Measurements from ENCODE around the gene PDE4D.
"Not testable (repeated sequence)": the region's sequence is repeated elsewhere in the genome, so short reads cannot be mapped to it uniquely, and the experiment has no call there.

The PDE4D gene

GRCh38 chr5:59416026-59416425 lies 477.5 kb downstream of the PDE4D start:
- no peak for DNase-seq (ENCODE audit: low read depth)
- TF ChIP-seq CTCF (conservative IDR thresholded peaks at IDR 0.05; ENCODE audit: control insufficient read depth, insufficient read depth, low read depth, low read length), result no peak
- no peak overlapping the region for H3K4me3 ChIP-seq (ENCODE audit: control insufficient read depth, low read depth, low read length)

- no peak overlapping the region for H3K4me3 ChIP-seq (ENCODE audit: control insufficient read depth, low read depth, low read length)
- no peak for TF ChIP-seq CTCF (conservative IDR thresholded peaks at IDR 0.05; ENCODE audit: control insufficient read depth, insufficient read depth, low read depth, low read length)
- no peak for DNase-seq (ENCODE audit: low read depth)
Measured at GRCh38 chr5:59412428-59412827, 481.1 kb downstream of the PDE4D start.

- not testable (repeated sequence) for DNase-seq (ENCODE audit: low read depth); H3K4me3 ChIP-seq (ENCODE audit: control insufficient read depth, low read depth, low read length)
Measured at GRCh38 chr5:59408997-59409396, 484.5 kb downstream of the PDE4D start.

GRCh38 chr5:59407967-59408366 lies 485.6 kb downstream of the PDE4D start:
- TF ChIP-seq CTCF (conservative IDR thresholded peaks at IDR 0.05; ENCODE audit: control insufficient read depth, insufficient read depth, low read depth, low read length), result no peak
- DNase-seq (ENCODE audit: low read depth), result no peak
- no peak overlapping the region for H3K4me3 ChIP-seq (ENCODE audit: control insufficient read depth, low read depth, low read length)

- DNase-seq (ENCODE audit: low read depth), result no peak
- H3K4me3 ChIP-seq (ENCODE audit: control insufficient read depth, low read depth, low read length), result no peak overlapping the region
- TF ChIP-seq CTCF (conservative IDR thresholded peaks at IDR 0.05; ENCODE audit: control insufficient read depth, insufficient read depth, low read depth, low read length), result no peak
Measured at GRCh38 chr5:59401637-59402036, 491.9 kb downstream of the PDE4D start.

- H3K4me3 ChIP-seq (ENCODE audit: control insufficient read depth, low read depth, low read length); DNase-seq (ENCODE audit: low read depth): not testable (repeated sequence)
Measured at GRCh38 chr5:59394956-59395355, 498.6 kb downstream of the PDE4D start.

GRCh38 chr5:59393585-59394420 lies 499.7 kb downstream of the PDE4D start:
- no peak for DNase-seq (ENCODE audit: low read depth)
- TF ChIP-seq CTCF (conservative IDR thresholded peaks at IDR 0.05; ENCODE audit: control insufficient read depth, insufficient read depth, low read depth, low read length), result no peak
- H3K4me3 ChIP-seq (ENCODE audit: control insufficient read depth, low read depth, low read length), result no peak overlapping the region

- TF ChIP-seq CTCF (conservative IDR thresholded peaks at IDR 0.05; ENCODE audit: control insufficient read depth, insufficient read depth, low read depth, low read length), result no peak
- H3K4me3 ChIP-seq (ENCODE audit: control insufficient read depth, low read depth, low read length), result no peak overlapping the region
- no peak for DNase-seq (ENCODE audit: low read depth)
Measured at GRCh38 chr5:59391576-59391975, 501.9 kb downstream of the PDE4D start.
